ENCODE data around the gene HPS5. TPM values are rescaled to one million over a fixed set of nuclear protein-coding genes. Genes with fewer than 3 reads are reported as not detected.

HPS5 gene
- total RNA-seq, 1 donor from 2014 or later: 14.7 TPM

GRCh38 chr11:18243783-18244362 lies 78.1 kb downstream of the HPS5 start:
- no peaks in the 10 kb centered on the region for H3K36me3 Mint-ChIP-seq (ENCODE audit: low read depth, unreplicated experiment)
- TF ChIP-seq CTCF (IDR thresholded peaks at IDR 0.05; ENCODE audit: unreplicated experiment): peak; percentile 90
- H3K4me3 Mint-ChIP-seq (ENCODE audit: unreplicated experiment): no peak overlapping the region
- H3K4me1 Mint-ChIP-seq (ENCODE audit: unreplicated experiment): peaks cover 5% of the 10 kb centered on the region
- DNase-seq (ENCODE audit: low spot score): peak; percentile 66
- peak overlapping the region; percentile 59 for H3K27ac Mint-ChIP-seq (ENCODE audit: unreplicated experiment)
- H3K27me3 Mint-ChIP-seq (ENCODE audit: unreplicated experiment): no peaks in the 10 kb centered on the region
- no peaks in the 10 kb centered on the region for H3K9me3 Mint-ChIP-seq (ENCODE audit: unreplicated experiment)

- no peaks in the 10 kb centered on the region for H3K36me3 Mint-ChIP-seq (ENCODE audit: low read depth, unreplicated experiment)
- no peak for TF ChIP-seq CTCF (IDR thresholded peaks at IDR 0.05; ENCODE audit: unreplicated experiment)
- H3K27ac Mint-ChIP-seq (ENCODE audit: unreplicated experiment): no peak overlapping the region
- no peaks in the 10 kb centered on the region for H3K27me3 Mint-ChIP-seq (ENCODE audit: unreplicated experiment)
- peaks cover 4% of the 10 kb centered on the region for H3K4me1 Mint-ChIP-seq (ENCODE audit: unreplicated experiment)
- no peak overlapping the region for H3K4me3 Mint-ChIP-seq (ENCODE audit: unreplicated experiment)
- no peaks in the 10 kb centered on the region for H3K9me3 Mint-ChIP-seq (ENCODE audit: unreplicated experiment)
- no peak for DNase-seq (ENCODE audit: low spot score)
Measured at GRCh38 chr11:18239655-18240054, 82.3 kb downstream of the HPS5 start.

GRCh38 chr11:18236664-18237356 lies 85.1 kb downstream of the HPS5 start, which contains the start of gene SAA4:
Gene SAA4, minus strand, starts transcription at chr11:18236802. Its CDS starts 876 bp downstream, at chr11:18235926.
- no peaks in the 10 kb centered on the region for H3K27me3 Mint-ChIP-seq (ENCODE audit: unreplicated experiment)
- no peak for TF ChIP-seq CTCF (IDR thresholded peaks at IDR 0.05; ENCODE audit: unreplicated experiment)
- no peak within 1 kb of the TSS for H3K27ac Mint-ChIP-seq (ENCODE audit: unreplicated experiment)

GRCh38 chr11:18235394-18236334 lies 86.3 kb downstream of the HPS5 start:
- DNase-seq (ENCODE audit: low spot score): no peak
- Mint-ChIP-seq H3K9me3 (ENCODE audit: unreplicated experiment) (no peaks in the 10 kb centered on the region), H3K27me3 (ENCODE audit: unreplicated experiment) (no peaks in the 10 kb centered on the region), H3K36me3 (ENCODE audit: low read depth, unreplicated experiment) (no peaks in the 10 kb centered on the region), H3K27ac (ENCODE audit: unreplicated experiment) (no peak overlapping the region), H3K4me1 (ENCODE audit: unreplicated experiment) (no peaks in the 10 kb centered on the region), H3K4me3 (ENCODE audit: unreplicated experiment) (no peak overlapping the region)
- TF ChIP-seq CTCF (IDR thresholded peaks at IDR 0.05; ENCODE audit: unreplicated experiment): no peak

More at GRCh38 chr11:18236664-18237356, 85.1 kb downstream of the HPS5 start, which contains the start of gene SAA4:
- Mint-ChIP-seq H3K36me3 (ENCODE audit: low read depth, unreplicated experiment) (no peaks in the 10 kb centered on the region), H3K9me3 (ENCODE audit: unreplicated experiment) (no peaks in the 10 kb centered on the region), H3K4me3 (ENCODE audit: unreplicated experiment) (no peak within 1 kb of the TSS), H3K4me1 (ENCODE audit: unreplicated experiment) (no peaks in the 10 kb centered on the region)
- no peak for DNase-seq (ENCODE audit: low spot score)

Data from endothelial cell (in vitro differentiated cells).